Lower lobe of right lung (tissue), 2 donors: Measurements from ENCODE around the gene MRPL46. TPM values are rescaled to one million over a fixed set of nuclear protein-coding genes. Genes with fewer than 3 reads are reported as not detected.

ENCODE experiments used
- ATAC-seq, 2 donors: fragments of 200-7000 bp; cut with Tn5 transposase; one replicate each; pipeline ENCODE4 v1.9.1; 2020 to 2022; ENCODE audit warnings: mild to moderate bottlenecking in 2 of 2, moderate library complexity in 2 of 2
- DNase-seq: peaks from one replicate; pipeline ENCODE4 v3.0.0-alpha.2; 2020
- H3K27ac ChIP-seq: fragments of 200-600 bp; one replicate; pipeline ENCODE4 v1.8.0; 2022
- H3K27me3 ChIP-seq: fragments of 200-600 bp; one replicate; pipeline ENCODE4 v1.8.0; 2022; ENCODE audit warnings: low read depth
- H3K36me3 ChIP-seq: fragments of 200-600 bp; one replicate; pipeline ENCODE4 v1.8.0; 2022; ENCODE audit warnings: mild to moderate bottlenecking
- H3K4me1 ChIP-seq: fragments of 200-600 bp; one replicate; pipeline ENCODE4 v1.8.0; 2022
- H3K4me3 ChIP-seq: fragments of 200-600 bp; one replicate; pipeline ENCODE4 v1.8.0; 2022; ENCODE audit warnings: mild to moderate bottlenecking
- H3K9me3 ChIP-seq: fragments of 200-600 bp; one replicate; pipeline ENCODE4 v1.8.0; 2022
- intact Hi-C: fragments of 100-400 bp; cut with DNase I; formaldehyde crosslinking; loops from one replicate; pipeline ENCODE4 v1.11.0; 2022
- total RNA-seq: library from RNA; stranded (reverse); fragmentation: NEBNext Ultra II Directional; extraction: Animal tissue kit (Norgen Biotek cat#: 25700); gene quantifications from one replicate; pipeline ENCODE4 v1.2.1, GENCODE V29; 2021
- TF ChIP-seq, protein P1 (sequence below): fragments of 200-600 bp; IDR thresholded peaks from one replicate; pipeline ENCODE4 v1.8.0; 2022; ENCODE audit warnings: antibody characterized with exemption, mild to moderate bottlenecking
- donor health status: DM: no; HTN: yes; CAD: no; lungs with severe emphysema.

MRPL46 gene
- total RNA-seq, 1 donor from 2014 or later = 15.3 TPM

GRCh38 chr15:88487796-88488523 is 20.8 kb upstream of the MRPL46 start:
- no peaks in the 10 kb centered on the region for H3K9me3 ChIP-seq
- no peak for ATAC-seq
- no peak overlapping the region for H3K27ac ChIP-seq
- H3K36me3 ChIP-seq = no peaks in the 10 kb centered on the region
- no peak for DNase-seq
- H3K4me3 ChIP-seq = no peak overlapping the region
- no peaks in the 10 kb centered on the region for H3K27me3 ChIP-seq
- no peaks in the 10 kb centered on the region for H3K4me1 ChIP-seq
- TF ChIP-seq, protein P1, sequence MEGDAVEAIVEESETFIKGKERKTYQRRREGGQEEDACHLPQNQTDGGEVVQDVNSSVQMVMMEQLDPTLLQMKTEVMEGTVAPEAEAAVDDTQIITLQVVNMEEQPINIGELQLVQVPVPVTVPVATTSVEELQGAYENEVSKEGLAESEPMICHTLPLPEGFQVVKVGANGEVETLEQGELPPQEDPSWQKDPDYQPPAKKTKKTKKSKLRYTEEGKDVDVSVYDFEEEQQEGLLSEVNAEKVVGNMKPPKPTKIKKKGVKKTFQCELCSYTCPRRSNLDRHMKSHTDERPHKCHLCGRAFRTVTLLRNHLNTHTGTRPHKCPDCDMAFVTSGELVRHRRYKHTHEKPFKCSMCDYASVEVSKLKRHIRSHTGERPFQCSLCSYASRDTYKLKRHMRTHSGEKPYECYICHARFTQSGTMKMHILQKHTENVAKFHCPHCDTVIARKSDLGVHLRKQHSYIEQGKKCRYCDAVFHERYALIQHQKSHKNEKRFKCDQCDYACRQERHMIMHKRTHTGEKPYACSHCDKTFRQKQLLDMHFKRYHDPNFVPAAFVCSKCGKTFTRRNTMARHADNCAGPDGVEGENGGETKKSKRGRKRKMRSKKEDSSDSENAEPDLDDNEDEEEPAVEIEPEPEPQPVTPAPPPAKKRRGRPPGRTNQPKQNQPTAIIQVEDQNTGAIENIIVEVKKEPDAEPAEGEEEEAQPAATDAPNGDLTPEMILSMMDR = no peak
- intact Hi-C loops = no loop called here

DNA sequence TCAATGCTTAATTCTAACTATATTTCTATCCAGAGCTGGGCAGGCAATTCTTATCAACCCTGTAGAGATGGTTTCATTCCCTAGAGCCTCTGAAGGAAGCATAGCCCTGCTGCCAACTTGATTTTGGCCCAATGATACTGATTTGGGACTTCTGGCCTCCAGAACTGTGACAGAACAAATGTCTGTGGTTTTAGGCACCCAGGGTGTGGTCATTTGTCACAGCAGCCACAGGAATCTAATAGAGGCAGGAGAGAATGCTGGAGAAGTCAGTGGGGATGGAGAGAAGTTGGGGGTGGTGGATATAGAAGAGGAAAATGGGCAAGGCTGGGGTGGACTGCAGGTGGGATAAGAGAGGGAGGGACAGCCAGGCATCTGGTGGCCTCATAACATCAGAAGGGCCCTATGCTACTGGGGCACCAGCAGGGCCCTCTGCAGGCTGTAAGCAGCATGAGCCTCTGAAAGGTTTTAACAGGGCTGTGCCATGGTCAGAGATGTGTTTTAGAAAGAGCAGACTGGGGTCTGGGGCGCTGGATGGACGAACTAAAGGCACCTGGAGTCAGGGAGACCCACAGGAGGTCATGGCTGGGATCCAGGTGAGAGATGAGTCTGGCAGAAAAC is 20.1 kb upstream of the MRPL46 start:
- Histone ChIP-seq H3K36me3 (no peaks in the 10 kb centered on the region), H3K4me1 (no peaks in the 10 kb centered on the region), H3K27ac (no peak overlapping the region), H3K9me3 (no peaks in the 10 kb centered on the region), H3K27me3 (no peaks in the 10 kb centered on the region), H3K4me3 (no peak overlapping the region)
- intact Hi-C loops = no loop called here
- ATAC-seq (no peak), DNase-seq (no peak)
- TF ChIP-seq, protein P1 = no peak

DNA sequence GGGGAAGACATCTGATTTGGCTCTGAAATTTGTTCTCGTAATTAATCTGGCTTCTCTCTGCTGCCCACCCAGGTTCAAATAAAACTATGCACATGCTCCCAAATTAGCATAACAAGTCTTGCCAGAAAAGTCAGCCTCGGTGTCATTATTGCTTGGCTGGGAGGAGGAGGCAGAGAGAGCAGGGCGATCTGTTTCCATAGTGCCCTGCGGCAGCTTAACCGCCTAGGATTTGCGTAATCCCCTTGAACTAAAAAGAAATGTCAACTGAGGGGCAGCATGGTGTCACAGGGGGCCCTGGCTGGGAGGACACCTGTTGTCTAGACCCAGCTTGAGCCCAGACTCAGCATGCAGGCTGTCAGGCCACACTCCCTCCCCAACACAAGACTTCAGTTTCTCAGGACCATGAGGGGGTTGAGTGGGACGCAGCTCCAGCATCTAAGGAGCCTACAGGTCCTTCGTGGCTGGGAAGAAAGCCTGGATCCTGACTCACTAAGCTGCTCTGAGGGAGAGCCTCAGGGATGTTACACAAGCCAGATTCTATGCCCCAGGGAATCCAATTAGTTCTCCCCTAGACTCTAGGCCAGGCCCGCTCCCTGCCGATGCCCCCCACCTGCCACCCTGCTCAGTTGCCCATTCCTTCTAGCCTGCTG is 17.6 kb upstream of the MRPL46 start:
- TF ChIP-seq, protein P1 = no peak
- H3K36me3 ChIP-seq = peaks cover 2% of the 10 kb centered on the region
- H3K4me3 ChIP-seq = no peak overlapping the region
- no peaks in the 10 kb centered on the region for H3K27me3 ChIP-seq
- DNase-seq = no peak
- intact Hi-C loops = no loop called here
- no peak overlapping the region for H3K27ac ChIP-seq
- H3K9me3 ChIP-seq = no peaks in the 10 kb centered on the region
- H3K4me1 ChIP-seq = no peaks in the 10 kb centered on the region
- ATAC-seq = no peak

DNA sequence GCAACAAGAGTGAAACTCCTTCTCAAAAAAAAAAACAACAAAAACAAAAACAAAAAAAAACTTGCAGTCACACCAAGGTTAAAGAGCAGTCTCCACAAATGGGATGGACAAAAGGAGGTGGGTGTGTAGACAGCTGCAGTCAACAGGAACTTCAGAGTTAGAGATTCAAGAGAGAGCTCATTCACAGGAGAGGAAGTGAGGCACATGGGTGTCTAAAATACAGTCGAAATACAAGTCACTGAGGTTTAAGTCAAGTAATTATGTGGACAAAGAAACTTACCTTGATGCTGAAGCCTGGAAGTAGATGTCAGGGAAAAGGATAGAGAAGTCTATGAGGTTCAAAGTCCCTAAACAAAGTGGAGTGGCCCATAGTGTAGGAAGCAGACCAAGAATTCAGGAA is 15.1 kb upstream of the MRPL46 start:
- no peak for ATAC-seq
- TF ChIP-seq, protein P1 = no peak

DNA sequence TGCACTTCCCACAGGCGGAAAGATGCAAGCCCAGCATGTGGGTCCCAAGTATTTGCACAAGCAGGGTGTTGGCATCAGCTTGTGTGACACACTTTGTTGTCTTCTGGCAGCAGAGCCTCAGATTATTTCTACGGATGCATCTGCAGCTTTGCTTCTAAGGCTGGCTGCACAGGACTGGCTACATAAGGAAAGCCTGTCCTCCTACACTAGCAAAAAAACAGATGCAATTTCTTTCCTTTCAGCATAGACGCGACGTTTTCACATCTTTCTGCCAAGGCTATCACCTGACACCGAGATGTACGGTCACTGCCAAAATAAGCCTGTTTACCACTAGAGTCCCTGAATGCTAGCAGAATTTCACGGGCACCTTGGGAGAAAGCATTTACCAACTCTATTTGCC is 13.8 kb upstream of the MRPL46 start:
- Histone ChIP-seq H3K36me3 (peaks cover 35% of the 10 kb centered on the region), H3K4me3 (no peak overlapping the region), H3K27ac (no peak overlapping the region), H3K9me3 (no peaks in the 10 kb centered on the region), H3K4me1 (no peaks in the 10 kb centered on the region), H3K27me3 (no peaks in the 10 kb centered on the region)
- ATAC-seq (no peak), DNase-seq (no peak)
- intact Hi-C loops = no loop called here
- TF ChIP-seq, protein P1 = no peak

More for the DNA sequence above, 15.1 kb upstream of the MRPL46 start:
- no peak overlapping the region for H3K4me3 ChIP-seq
- no peaks in the 10 kb centered on the region for H3K27me3 ChIP-seq
- H3K4me1 ChIP-seq = no peaks in the 10 kb centered on the region
- no peaks in the 10 kb centered on the region for H3K9me3 ChIP-seq
- peaks cover 25% of the 10 kb centered on the region for H3K36me3 ChIP-seq
- DNase-seq = no peak
- intact Hi-C loops = no loop called here
- H3K27ac ChIP-seq = no peak overlapping the region
